A549 treated with ZK216348 at 1 μM for 4 hours (cell line): ENCODE measurements around the gene PDCL3. TPM values are rescaled to one million over a fixed set of nuclear protein-coding genes. Genes with fewer than 3 reads are reported as not detected.

ENCODE experiments used
- total RNA-seq: library from RNA; stranded (reverse); fragments of 200-300 nt; extraction: Qiagen RNA extraction; gene quantifications from 5 replicates; pipeline ENCODE4 v1.2.3, GENCODE V29; 2022; ENCODE audit warnings: low read depth

The PDCL3 gene
- 32.7 to 60.0 TPM (median 36.6 TPM) in 5 replicates for total RNA-seq

DNA sequence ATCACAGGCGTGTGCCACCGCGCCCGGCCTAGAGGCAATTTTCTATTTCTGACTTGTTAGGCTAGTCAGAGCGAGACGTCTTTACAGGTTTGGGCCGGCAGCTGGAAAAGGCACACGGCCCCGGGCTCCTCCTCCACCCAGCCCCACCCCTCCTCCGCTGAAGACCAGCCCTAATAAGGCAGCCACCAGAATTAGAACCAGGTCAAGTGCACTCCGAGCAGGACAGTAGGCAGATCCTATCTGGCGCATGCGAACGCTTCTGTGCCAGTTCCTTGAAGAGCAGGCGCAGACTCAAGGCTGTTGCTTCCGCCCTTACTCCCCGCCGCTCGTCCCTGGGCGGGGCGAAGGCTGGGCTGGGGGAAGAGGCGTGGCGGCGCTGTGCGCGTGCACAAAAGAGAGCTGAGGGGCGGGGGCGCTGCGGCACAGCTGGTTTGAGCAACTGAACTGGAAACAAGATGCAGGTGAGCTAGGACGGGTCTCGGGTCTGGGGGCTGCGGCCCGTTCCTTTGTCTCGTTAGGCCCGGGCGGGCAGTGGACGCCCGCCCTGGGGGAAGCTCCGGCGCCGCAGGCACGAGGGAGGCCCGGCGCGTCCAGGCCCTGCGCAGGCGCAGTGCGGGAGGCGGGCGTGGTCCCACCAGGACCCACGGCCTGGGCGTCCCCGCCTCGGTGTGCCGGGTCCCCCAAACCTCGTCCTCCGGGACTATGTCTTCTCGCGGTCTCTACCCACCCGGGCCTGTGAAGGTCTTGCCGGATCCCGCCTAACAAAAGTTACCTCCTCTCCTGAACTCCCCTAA is at the start of gene PDCL3:
Gene PDCL3 (plus strand): TSS at position 381 of the 794 bp plus-strand sequence. CDS start 75 bp downstream, at position 456.

Other genes with a start within 250 kb of the PDCL3 start
- 2.0 to 3.7 TPM (median 3.0 TPM) in 5 replicates for gene LONRF2, start 240.5 kb upstream of the PDCL3 start, total RNA-seq
- gene CHST10, start 145.3 kb upstream of the PDCL3 start, total RNA-seq: 14.7 to 15.6 TPM (median 15.4 TPM) in 5 replicates
- gene NMS, start 92.5 kb upstream of the PDCL3 start, total RNA-seq: not detected in 5 replicates